Osteoblast (primary cell): ENCODE data around the gene ST3GAL6. TPM values are rescaled to one million over a fixed set of nuclear protein-coding genes. Genes with fewer than 3 reads are reported as not detected.

Source experiments
- DNase-seq: peaks from one replicate; pipeline ENCODE4 v3.0.0; 2011; ENCODE audit warnings: low spot score, mixed read lengths; ENCODE audit not compliant: insufficient read length; ENCODE audit errors: missing footprints
- H2AFZ ChIP-seq: 2 replicates; pipeline ENCODE4 v1.6.0; 2011; ENCODE audit warnings: mild to moderate bottlenecking, low read length
- H3K27ac ChIP-seq: 2 replicates; pipeline ENCODE4 v1.5.1; 2011; ENCODE audit warnings: mild to moderate bottlenecking, low read depth, low read length, moderate library complexity
- H3K27me3 ChIP-seq: 2 replicates; pipeline ENCODE4 v1.6.0; 2012; ENCODE audit warnings: mild to moderate bottlenecking, control low read depth, inconsistent platforms, low read length, moderate library complexity; ENCODE audit not compliant: insufficient read depth
- H3K36me3 ChIP-seq: 2 replicates; pipeline ENCODE4 v1.5.1; 2011; ENCODE audit warnings: mild to moderate bottlenecking, low read length, control low read depth, moderate library complexity; ENCODE audit not compliant: insufficient read depth
- H3K4me1 ChIP-seq: 2 replicates; pipeline ENCODE4 v1.5.1; 2011; ENCODE audit warnings: mild to moderate bottlenecking, low read length, control low read depth, moderate library complexity; ENCODE audit not compliant: insufficient read depth
- H3K4me2 ChIP-seq: 2 replicates; pipeline ENCODE4 v1.6.0; 2011; ENCODE audit warnings: mild to moderate bottlenecking, low read length; ENCODE audit not compliant: insufficient read depth
- H3K4me3 ChIP-seq: fragments of 200-600 bp; sonication (generic); 3 replicates; pipeline ENCODE4 v1.5.1; 2012; ENCODE audit warnings: mild to moderate bottlenecking, low read length, inconsistent platforms; ENCODE audit not compliant: insufficient read depth
- H3K79me2 ChIP-seq: 2 replicates; pipeline ENCODE4 v1.6.0; 2012; ENCODE audit warnings: mild to moderate bottlenecking, low read length, control low read depth, inconsistent platforms; ENCODE audit not compliant: insufficient read depth
- H3K9me3 ChIP-seq: 2 replicates; pipeline ENCODE4 v1.5.1; 2011; ENCODE audit warnings: low read depth, low read length, control low read depth
- H4K20me1 ChIP-seq: 2 replicates; pipeline ENCODE4 v1.6.0; 2012; ENCODE audit warnings: mild to moderate bottlenecking, low read length, control low read depth; ENCODE audit not compliant: insufficient read depth
- total RNA-seq: library from RNA; depleted of rRNA; stranded (reverse); fragments of >200 nt; gene quantifications from 2 replicates; pipeline ENCODE4 v1.2.3, GENCODE V29; 2012
- TF ChIP-seq, protein P1 (sequence below): IDR thresholded peaks from 2 replicates; pipeline ENCODE4 v1.5.1; 2011; ENCODE audit warnings: mild to moderate bottlenecking, low read depth, low read length, moderate library complexity; ENCODE audit errors: extremely low read depth

Gene ST3GAL6
- total RNA-seq, 1 donor, result 2.2 TPM

DNA sequence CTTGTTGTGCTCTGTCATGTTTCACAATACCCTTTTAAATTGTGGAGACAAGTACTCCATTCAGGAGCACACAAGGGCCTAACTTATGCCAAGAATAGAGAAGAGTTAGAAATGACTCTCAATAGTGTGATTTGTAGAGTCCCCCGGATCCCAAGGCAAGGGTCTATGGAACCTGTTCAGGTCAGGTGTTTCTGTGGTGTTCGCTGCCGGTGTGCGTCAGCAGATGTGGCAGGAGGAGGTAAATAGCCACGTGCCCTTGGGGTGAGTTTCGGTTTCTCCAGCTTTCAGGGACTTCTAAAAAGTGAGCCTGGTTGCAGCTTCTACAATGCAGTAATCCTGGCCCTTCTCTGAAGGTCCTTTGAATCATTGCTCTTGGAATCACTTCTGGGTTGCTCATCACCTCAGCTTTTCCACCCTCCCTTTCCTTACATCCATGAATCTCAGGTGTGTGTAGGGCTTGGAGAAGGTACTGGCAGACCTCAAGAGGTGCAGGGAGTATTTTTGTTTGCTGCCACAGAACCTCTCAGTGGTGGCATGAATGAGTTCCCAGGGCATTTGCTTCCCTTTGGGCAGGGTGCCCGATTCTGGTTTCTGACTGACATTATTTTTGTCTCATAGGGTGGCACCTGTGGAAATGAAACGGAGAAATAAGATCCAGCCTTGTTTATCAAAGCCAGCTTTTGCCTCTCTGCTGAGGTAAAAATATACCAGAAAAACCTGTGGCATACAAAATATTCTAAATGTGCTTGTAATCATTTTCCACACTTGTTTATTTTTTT, 7.3 kb downstream of the ST3GAL6 start:
- Histone ChIP-seq H3K27me3 (peaks cover 3% of the 10 kb centered on the region), H2AFZ (no peak overlapping the region), H3K4me3 (no peak overlapping the region), H4K20me1 (no peaks in the 10 kb centered on the region), H3K79me2 (no peaks in the 10 kb centered on the region), H3K4me1 (no peaks in the 10 kb centered on the region), H3K4me2 (no peak overlapping the region), H3K36me3 (no peaks in the 10 kb centered on the region), H3K9me3 (no peaks in the 10 kb centered on the region), H3K27ac (no peak overlapping the region)
- DNase-seq, result no peak
- TF ChIP-seq, protein P1, sequence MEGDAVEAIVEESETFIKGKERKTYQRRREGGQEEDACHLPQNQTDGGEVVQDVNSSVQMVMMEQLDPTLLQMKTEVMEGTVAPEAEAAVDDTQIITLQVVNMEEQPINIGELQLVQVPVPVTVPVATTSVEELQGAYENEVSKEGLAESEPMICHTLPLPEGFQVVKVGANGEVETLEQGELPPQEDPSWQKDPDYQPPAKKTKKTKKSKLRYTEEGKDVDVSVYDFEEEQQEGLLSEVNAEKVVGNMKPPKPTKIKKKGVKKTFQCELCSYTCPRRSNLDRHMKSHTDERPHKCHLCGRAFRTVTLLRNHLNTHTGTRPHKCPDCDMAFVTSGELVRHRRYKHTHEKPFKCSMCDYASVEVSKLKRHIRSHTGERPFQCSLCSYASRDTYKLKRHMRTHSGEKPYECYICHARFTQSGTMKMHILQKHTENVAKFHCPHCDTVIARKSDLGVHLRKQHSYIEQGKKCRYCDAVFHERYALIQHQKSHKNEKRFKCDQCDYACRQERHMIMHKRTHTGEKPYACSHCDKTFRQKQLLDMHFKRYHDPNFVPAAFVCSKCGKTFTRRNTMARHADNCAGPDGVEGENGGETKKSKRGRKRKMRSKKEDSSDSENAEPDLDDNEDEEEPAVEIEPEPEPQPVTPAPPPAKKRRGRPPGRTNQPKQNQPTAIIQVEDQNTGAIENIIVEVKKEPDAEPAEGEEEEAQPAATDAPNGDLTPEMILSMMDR, result no peak

DNA sequence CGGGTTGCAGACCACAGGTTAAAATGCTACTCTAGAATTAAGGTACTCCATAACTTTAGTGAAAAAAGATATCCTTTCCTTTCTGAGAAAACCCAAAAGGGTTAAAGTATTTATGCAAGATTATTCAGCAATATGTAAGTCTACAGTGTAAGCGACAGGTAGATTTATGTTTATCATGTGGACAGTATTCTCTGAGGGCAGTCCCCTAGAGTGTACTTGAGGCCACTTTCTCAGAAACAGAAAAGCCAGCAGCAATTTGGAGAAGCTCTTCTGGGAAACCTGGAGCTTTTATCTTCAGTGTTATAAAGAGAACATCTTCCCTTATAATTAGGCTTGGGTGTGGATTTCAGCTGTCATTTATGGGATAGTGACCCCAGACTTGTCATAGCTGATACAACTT, 8.9 kb downstream of the ST3GAL6 start:
- H3K79me2 ChIP-seq, result no peaks in the 10 kb centered on the region
- no peak overlapping the region for H3K4me2 ChIP-seq
- TF ChIP-seq, protein P1, result no peak
- DNase-seq, result no peak
- peaks cover 3% of the 10 kb centered on the region for H3K27me3 ChIP-seq
- H4K20me1 ChIP-seq, result no peaks in the 10 kb centered on the region
- H3K27ac ChIP-seq, result no peak overlapping the region
- H2AFZ ChIP-seq, result no peak overlapping the region
- peaks cover 2% of the 10 kb centered on the region for H3K4me1 ChIP-seq
- H3K36me3 ChIP-seq, result no peaks in the 10 kb centered on the region
- H3K4me3 ChIP-seq, result no peak overlapping the region
- H3K9me3 ChIP-seq, result no peaks in the 10 kb centered on the region

DNA sequence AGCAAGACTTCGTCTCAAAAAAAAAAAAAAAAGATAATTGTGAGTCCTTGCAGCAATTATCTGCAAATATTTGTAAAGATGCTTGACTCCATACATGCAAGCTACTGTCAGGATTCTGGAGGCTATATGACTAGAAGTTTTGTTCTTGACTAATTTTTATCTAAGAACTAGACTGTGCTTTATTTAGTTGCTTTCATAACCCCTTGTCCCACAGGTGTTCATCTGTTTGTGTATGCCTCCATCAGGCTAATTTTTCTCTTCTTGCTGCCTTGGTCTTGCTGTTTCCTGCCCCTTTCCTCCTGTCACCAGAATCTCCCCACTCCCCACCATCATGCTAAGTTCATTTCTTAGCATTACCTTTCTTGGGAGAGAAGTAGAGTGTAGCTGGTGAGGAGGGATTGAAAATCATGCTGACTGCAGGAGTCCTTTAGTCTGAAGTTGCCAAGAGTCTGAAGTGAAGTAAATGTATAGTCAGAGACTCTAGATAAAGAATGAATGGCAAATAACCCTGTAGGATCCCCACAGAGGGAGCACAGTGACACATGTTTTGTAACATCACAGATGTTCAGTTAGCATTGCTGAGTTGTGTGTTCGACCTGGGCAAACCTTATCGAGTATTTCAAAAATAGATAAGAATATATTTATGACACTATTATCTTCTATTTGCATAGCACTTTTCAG, 12.5 kb downstream of the ST3GAL6 start:
- Histone ChIP-seq H4K20me1 (no peaks in the 10 kb centered on the region), H3K27ac (no peak overlapping the region), H3K4me1 (peaks cover 38% of the 10 kb centered on the region), H2AFZ (no peak overlapping the region), H3K9me3 (no peaks in the 10 kb centered on the region), H3K79me2 (no peaks in the 10 kb centered on the region), H3K36me3 (no peaks in the 10 kb centered on the region), H3K4me3 (no peak overlapping the region), H3K4me2 (no peak overlapping the region), H3K27me3 (peaks cover 3% of the 10 kb centered on the region)
- TF ChIP-seq, protein P1, result no peak
- no peak for DNase-seq

DNA sequence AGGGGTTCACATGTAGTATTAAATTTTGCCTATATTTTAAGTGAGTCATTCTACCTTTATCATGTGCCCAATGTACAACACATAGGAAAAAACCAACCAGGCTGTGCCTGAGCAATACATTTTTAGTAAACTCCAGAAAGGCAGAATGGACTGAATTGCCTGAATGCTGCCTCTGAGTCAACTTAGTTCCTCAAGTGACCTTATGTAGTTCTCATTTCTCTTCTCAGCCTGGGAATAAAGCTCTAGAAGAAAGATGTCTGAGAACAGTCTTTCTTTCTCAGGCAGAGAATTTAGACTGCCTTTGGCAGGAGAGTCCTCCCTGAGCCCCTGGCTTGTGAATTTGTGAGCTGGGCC, 13.0 kb downstream of the ST3GAL6 start:
- Histone ChIP-seq H3K4me3 (no peak overlapping the region), H3K4me2 (no peak overlapping the region), H3K4me1 (peaks cover 38% of the 10 kb centered on the region), H3K79me2 (no peaks in the 10 kb centered on the region), H3K36me3 (no peaks in the 10 kb centered on the region), H4K20me1 (no peaks in the 10 kb centered on the region), H3K27ac (no peak overlapping the region), H2AFZ (no peak overlapping the region), H3K27me3 (peaks cover 3% of the 10 kb centered on the region), H3K9me3 (no peaks in the 10 kb centered on the region)
- TF ChIP-seq, protein P1, result no peak
- DNase-seq, result no peak
